ENCODE measurements around the gene SLC38A11. TPM values are rescaled to one million over a fixed set of nuclear protein-coding genes. Genes with fewer than 3 reads are reported as not detected.

Gene SLC38A11
- total and polyA plus RNA-seq, 2 donors (not counting 1 experiment from before 2014, with no cell fraction given): 5.4 to 46.8 TPM

DNA sequence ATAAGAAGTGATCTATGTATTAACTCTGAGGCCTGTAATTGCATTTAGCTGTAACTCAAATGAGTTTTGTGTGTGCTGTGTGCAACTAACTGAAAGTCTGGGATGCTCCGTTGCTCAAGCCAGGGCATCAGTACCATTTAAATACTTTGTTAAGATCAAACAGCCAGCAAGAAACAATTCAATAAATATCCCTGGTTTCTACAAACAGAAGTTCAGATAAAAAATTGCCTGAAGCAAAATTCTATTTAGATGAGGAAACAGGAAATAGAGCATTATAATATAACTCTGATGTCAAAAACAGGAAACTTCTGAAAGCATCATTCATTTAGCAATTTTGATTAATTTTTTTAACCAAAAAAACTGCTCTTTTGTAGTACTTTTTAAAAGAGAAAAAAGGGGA is 18.9 kb upstream of the SLC38A11 start:
- DNase-seq (no peak), ATAC-seq (ENCODE audit: low read depth) (no peak)
- Histone ChIP-seq H3K4me3 (ENCODE audit: control extremely low read depth in 1 of 5, extremely low read depth in 1 of 5, insufficient read depth in 1 of 5, low read depth in 2 of 5, low read length in 4 of 5) (no peak overlapping the region), H3K4me1 (ENCODE audit: control insufficient read depth in 2 of 2, insufficient read depth in 2 of 2, low read length in 2 of 2) (peaks cover 73 to 84% of the 10 kb centered on the region in 2 donors), H3K27ac (ENCODE audit: low read length in 2 of 2) (peak overlapping the region; percentile 21 to 79), H3K4me2 (replicated peaks; ENCODE audit: low read depth, low read length, poor library complexity, severe bottlenecking) (peak overlapping the region; percentile 57), H2AFZ (ENCODE audit: insufficient read depth, low read depth, low read length, poor library complexity, severe bottlenecking) (no peak overlapping the region), H3K79me2 (ENCODE audit: control insufficient read depth, insufficient read depth, low read length) (no peaks in the 10 kb centered on the region), H3K9ac (ENCODE audit: low read length) (no peak overlapping the region), H3K36me3 (replicated peaks in 1 of 2; ENCODE audit: control extremely low read depth in 1 of 2, control insufficient read depth in 1 of 2, extremely low read depth in 1 of 2, insufficient read depth in 2 of 2, low read length in 1 of 2) (no peaks in the 10 kb centered on the region), H3K27me3 (replicated peaks in 1 of 4; ENCODE audit: control extremely low read depth in 1 of 4, control insufficient read depth in 3 of 4, insufficient read depth in 4 of 4, low read length in 3 of 4) (no peaks in the 10 kb centered on the region), H3K9me3 (ENCODE audit: control extremely low read depth in 1 of 3, control insufficient read depth in 2 of 3, insufficient read depth in 1 of 3, low read length in 2 of 3) (peaks cover 0 to 8% (median 0%) of the 10 kb centered on the region in 3 donors), H4K20me1 (ENCODE audit: control insufficient read depth, insufficient read depth, low read length, poor library complexity, severe bottlenecking) (no peaks in the 10 kb centered on the region)
- POLR2A ChIA-PET: no interaction called here
- no CpG with 5 or more reads among the region's 1 CpG for WGBS (ENCODE audit: insufficient coverage)
- intact Hi-C loops (cut with micrococcal nuclease): loop anchor here (5.0 to 10.0 kb wide), 3 partner anchors 42 to 237 kb away; partner anchors contain the start of gene COBLL1
- Mint-ChIP-seq H3K9me3 (ENCODE audit: insufficient read depth) (peaks cover 2% of the 10 kb centered on the region), H3K27ac (peak overlapping the region; percentile 46), H3K4me3 (peak overlapping the region; percentile 33), H3K27me3 (no peaks in the 10 kb centered on the region), H3K4me1 (peaks cover 80% of the 10 kb centered on the region)
- TF ChIP-seq EZH2 (IDR thresholded peaks at IDR 0.05; ENCODE audit: borderline replicate concordance, insufficient read depth, low read depth, low read length, poor library complexity, severe bottlenecking): no peak
- TF ChIP-seq, protein P1, sequence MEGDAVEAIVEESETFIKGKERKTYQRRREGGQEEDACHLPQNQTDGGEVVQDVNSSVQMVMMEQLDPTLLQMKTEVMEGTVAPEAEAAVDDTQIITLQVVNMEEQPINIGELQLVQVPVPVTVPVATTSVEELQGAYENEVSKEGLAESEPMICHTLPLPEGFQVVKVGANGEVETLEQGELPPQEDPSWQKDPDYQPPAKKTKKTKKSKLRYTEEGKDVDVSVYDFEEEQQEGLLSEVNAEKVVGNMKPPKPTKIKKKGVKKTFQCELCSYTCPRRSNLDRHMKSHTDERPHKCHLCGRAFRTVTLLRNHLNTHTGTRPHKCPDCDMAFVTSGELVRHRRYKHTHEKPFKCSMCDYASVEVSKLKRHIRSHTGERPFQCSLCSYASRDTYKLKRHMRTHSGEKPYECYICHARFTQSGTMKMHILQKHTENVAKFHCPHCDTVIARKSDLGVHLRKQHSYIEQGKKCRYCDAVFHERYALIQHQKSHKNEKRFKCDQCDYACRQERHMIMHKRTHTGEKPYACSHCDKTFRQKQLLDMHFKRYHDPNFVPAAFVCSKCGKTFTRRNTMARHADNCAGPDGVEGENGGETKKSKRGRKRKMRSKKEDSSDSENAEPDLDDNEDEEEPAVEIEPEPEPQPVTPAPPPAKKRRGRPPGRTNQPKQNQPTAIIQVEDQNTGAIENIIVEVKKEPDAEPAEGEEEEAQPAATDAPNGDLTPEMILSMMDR (IDR thresholded peaks at IDR 0.05): no peak
- CTCF ChIA-PET: interaction anchor here (1.0 to 2.6 kb wide), 2 partner anchors 18 to 213 kb away, joined by 3 to 14 read pairs; no protein-coding TSS in a partner anchor

DNA sequence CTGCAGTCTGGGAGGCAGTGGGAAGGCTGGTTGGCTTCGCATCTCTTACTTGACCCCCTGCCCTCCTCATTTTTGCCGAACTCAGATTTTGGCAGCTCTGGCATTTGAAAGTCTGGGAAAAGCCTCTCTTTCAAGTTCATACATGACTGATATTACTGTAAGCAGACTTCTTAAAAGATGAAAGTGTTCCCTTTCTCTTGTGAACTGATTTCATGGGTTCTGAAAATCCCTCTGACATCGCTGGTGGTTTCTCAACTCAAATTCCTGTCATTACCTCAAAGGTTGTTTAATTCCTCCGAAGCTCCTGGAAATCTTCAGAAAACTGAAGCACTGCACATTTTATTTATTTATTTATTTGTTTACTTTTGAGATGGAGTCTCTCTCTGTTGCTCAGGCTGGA is 16.9 kb upstream of the SLC38A11 start:
- Histone ChIP-seq H2AFZ (ENCODE audit: insufficient read depth, low read depth, low read length, poor library complexity, severe bottlenecking) (no peak overlapping the region), H3K9ac (ENCODE audit: low read length) (no peak overlapping the region), H3K4me2 (replicated peaks; ENCODE audit: low read depth, low read length, poor library complexity, severe bottlenecking) (no peak overlapping the region), H3K27ac (ENCODE audit: low read length in 2 of 2) (peak overlapping the region in 1 of 2 donors; percentile 81), H3K4me1 (ENCODE audit: control insufficient read depth in 2 of 2, insufficient read depth in 2 of 2, low read length in 2 of 2) (peaks cover 86 to 98% of the 10 kb centered on the region in 2 donors), H4K20me1 (ENCODE audit: control insufficient read depth, insufficient read depth, low read length, poor library complexity, severe bottlenecking) (no peaks in the 10 kb centered on the region), H3K27me3 (replicated peaks in 1 of 4; ENCODE audit: control extremely low read depth in 1 of 4, control insufficient read depth in 3 of 4, insufficient read depth in 4 of 4, low read length in 3 of 4) (no peaks in the 10 kb centered on the region), H3K4me3 (ENCODE audit: control extremely low read depth in 1 of 5, extremely low read depth in 1 of 5, insufficient read depth in 1 of 5, low read depth in 2 of 5, low read length in 4 of 5) (no peak overlapping the region), H3K79me2 (ENCODE audit: control insufficient read depth, insufficient read depth, low read length) (no peaks in the 10 kb centered on the region), H3K9me3 (ENCODE audit: control extremely low read depth in 1 of 3, control insufficient read depth in 2 of 3, insufficient read depth in 1 of 3, low read length in 2 of 3) (peaks cover 0 to 16% (median 4%) of the 10 kb centered on the region in 3 donors), H3K36me3 (replicated peaks in 1 of 2; ENCODE audit: control extremely low read depth in 1 of 2, control insufficient read depth in 1 of 2, extremely low read depth in 1 of 2, insufficient read depth in 2 of 2, low read length in 1 of 2) (no peaks in the 10 kb centered on the region)
- H3K27ac Mint-ChIP-seq: no peak overlapping the region
- peaks cover 2% of the 10 kb centered on the region for H3K9me3 Mint-ChIP-seq (ENCODE audit: insufficient read depth)
- intact Hi-C loops (cut with micrococcal nuclease): loop anchor here (5.0 to 10.0 kb wide), 3 partner anchors 40 to 235 kb away; partner anchors contain the start of gene COBLL1
- no peak overlapping the region for H3K4me3 Mint-ChIP-seq
- DNase-seq: no peak
- no peak for ATAC-seq (ENCODE audit: low read depth)
- TF ChIP-seq, protein P1 (IDR thresholded peaks at IDR 0.05): no peak
- TF ChIP-seq EZH2 (IDR thresholded peaks at IDR 0.05; ENCODE audit: borderline replicate concordance, insufficient read depth, low read depth, low read length, poor library complexity, severe bottlenecking): no peak
- POLR2A ChIA-PET: no interaction called here
- CTCF ChIA-PET: interaction anchor here (0.9 to 1.3 kb wide), 2 partner anchors 75 to 232 kb away, joined by 3 read pairs; partner anchors contain the start of gene SCN3A
- WGBS (ENCODE audit: insufficient coverage): 100% methylated on average over 1 of the region's 4 CpGs
- no peaks in the 10 kb centered on the region for H3K27me3 Mint-ChIP-seq
- H3K4me1 Mint-ChIP-seq: peaks cover 92% of the 10 kb centered on the region

Measured in B cell (primary cell).